NCI-H2081 treated with DMSO at 0.1 percent for 48 hours (cell line): ENCODE data around the gene FPGT.
"Not testable (repeated sequence)": the region's sequence is repeated elsewhere in the genome, so short reads cannot be mapped to it uniquely, and the experiment has no call there.

Experiments used
- DNase-seq: peaks from one replicate; lab custom pipeline; 2025; lab: John Stamatoyannopoulos, UW

The FPGT gene

GRCh38 chr1:74197657-74198552, at the start of gene FPGT, which contains the start of gene LRRIQ3:
TSS of gene FPGT (plus strand) at chr1:74198242. CDS start at chr1:74198279, 37 bp downstream.
TSS of gene LRRIQ3 (minus strand) at chr1:74198176. CDS start at chr1:74183684, 14,492 bp downstream.
- peak; percentile 75 for DNase-seq

GRCh38 chr1:74160046-74160445, 38.0 kb upstream of the FPGT start:
- no peak for DNase-seq

GRCh38 chr1:74161497-74161896, 36.5 kb upstream of the FPGT start:
- DNase-seq: no peak

GRCh38 chr1:74162333-74162732, 35.7 kb upstream of the FPGT start:
- DNase-seq: no peak

- DNase-seq: not testable (repeated sequence)
These were observed 23.6 kb upstream of the FPGT start for GRCh38 chr1:74174423-74174822.

- no peak for DNase-seq
These were observed 17.6 kb upstream of the FPGT start for GRCh38 chr1:74180490-74180889.

GRCh38 chr1:74193908-74194307, 4.1 kb upstream of the FPGT start:
- no peak for DNase-seq

GRCh38 chr1:74195339-74195738, 2.7 kb upstream of the FPGT start:
- DNase-seq: no peak

- DNase-seq: no peak
These were observed 787 bp upstream of the FPGT start for GRCh38 chr1:74197255-74197654.

- DNase-seq: no peak
These were observed 1.5 kb downstream of the FPGT start for GRCh38 chr1:74199504-74199903.

- DNase-seq: no peak
These were observed 7.2 kb downstream of the FPGT start for GRCh38 chr1:74205266-74205665.

GRCh38 chr1:74215229-74215628, 17.2 kb downstream of the FPGT start:
- DNase-seq: no peak

GRCh38 chr1:74222701-74223100, 24.7 kb downstream of the FPGT start:
- DNase-seq: no peak

- DNase-seq: no peak
These were observed 25.4 kb downstream of the FPGT start for GRCh38 chr1:74223453-74223852.

- DNase-seq: no peak
These were observed 37.1 kb downstream of the FPGT start, which contains the start of gene TNNI3K for GRCh38 chr1:74235153-74235552. TSS of gene TNNI3K (plus strand) at chr1:74235387. CDS start at chr1:74235452, 65 bp downstream.

- no peak for DNase-seq
These were observed 38.4 kb downstream of the FPGT start for GRCh38 chr1:74236440-74236839.

GRCh38 chr1:74237035-74237434, 39.0 kb downstream of the FPGT start:
- no peak for DNase-seq

- DNase-seq: no peak
These were observed 39.7 kb downstream of the FPGT start for GRCh38 chr1:74237787-74238186.

GRCh38 chr1:74245168-74245772, 47.2 kb downstream of the FPGT start:
- no peak for DNase-seq

GRCh38 chr1:74246315-74246714, 48.3 kb downstream of the FPGT start:
- no peak for DNase-seq

GRCh38 chr1:74247881-74248528, 50.0 kb downstream of the FPGT start:
- no peak for DNase-seq

- DNase-seq: not testable (repeated sequence)
These were observed 55.3 kb downstream of the FPGT start for GRCh38 chr1:74253243-74253824.
